GM21447 (cell line): ENCODE results near the gene SULF2.

Experiments
- ATAC-seq: cut with Tn5 transposase; IDR thresholded peaks from one replicate; pipeline ENCODE4 v1.9.1; 2021; ENCODE audit not compliant: unreplicated experiment

SULF2 gene

DNA sequence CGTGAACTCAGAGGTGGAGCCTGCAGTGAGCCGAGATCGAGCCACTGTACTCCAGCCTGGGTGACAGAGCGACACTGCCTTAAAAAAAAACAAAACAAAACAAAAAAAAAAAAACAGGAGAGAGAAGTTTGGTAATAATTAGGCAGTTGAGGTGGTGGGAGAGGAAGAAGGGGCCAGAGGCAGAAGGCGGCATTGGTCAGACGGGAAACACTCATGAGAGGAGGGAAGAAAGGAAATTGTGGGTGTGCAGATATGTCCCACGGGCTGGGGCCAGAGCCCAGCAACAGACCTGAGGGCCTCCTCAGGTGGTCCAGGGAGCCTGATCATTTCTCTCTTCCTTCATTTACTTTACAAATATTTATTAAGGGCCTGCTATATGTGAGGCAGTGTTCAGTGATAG, 20.0 kb downstream of the SULF2 start:
- no peak for ATAC-seq

DNA sequence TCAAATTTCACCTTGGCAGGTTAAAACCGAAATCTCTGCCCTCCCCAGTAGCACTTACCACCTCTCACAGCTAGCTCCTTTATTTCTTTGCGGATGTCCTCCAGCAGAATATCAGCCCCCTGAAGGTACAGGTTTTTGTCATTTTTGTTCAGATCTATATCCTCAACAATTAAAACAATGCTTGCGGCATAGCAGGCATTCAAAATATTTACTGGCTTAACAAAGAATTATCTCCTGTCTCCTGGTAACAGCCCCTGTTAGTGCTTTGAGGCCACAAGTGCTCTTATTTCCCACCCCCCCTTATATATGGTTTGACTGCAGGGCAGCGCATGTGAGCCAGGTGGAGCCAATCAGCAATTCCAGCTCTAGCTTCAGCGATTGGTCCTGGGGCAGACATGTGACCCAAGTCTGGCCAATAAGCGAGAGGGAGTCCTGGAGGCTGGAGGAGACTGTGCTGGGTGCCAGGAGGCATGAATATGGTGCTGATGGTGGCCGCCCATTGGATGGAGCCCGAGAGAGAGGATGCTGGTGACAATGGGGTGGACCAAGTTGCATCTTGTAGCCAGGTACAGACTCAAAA, 21.0 kb downstream of the SULF2 start:
- ATAC-seq, result no peak

DNA sequence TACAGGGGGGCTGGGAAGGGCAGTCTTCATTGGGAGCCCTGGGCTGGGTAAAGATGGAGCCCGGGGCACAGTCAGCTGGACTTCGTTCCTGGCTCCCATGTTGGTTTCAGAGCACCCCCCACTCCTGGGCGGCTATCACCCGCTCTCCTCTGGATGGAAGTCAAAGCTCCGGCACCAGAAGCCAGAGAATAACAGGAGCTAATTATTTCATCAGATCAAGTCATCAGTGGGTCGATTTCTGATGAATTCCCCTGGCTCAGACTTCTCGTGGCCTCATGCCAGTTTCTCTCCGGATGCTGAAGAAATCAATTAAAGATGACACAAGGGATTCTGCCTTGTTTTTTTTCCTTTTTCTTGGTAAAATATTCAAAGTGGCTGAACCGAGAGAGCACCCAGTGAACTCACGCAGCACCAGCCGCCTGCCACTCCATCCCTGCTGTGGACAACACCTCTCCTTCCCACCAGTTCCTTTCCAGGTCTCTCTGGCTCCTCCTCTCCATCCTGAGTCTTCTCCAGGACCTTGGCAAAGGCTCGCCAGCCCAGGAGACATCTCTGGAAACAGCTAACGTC, 22.5 kb downstream of the SULF2 start:
- no peak for ATAC-seq

GRCh38 chr20:47761482-47762047, 23.7 kb downstream of the SULF2 start:
- no peak for ATAC-seq

GRCh38 chr20:47760686-47761481, 24.4 kb downstream of the SULF2 start:
- no peak for ATAC-seq

DNA sequence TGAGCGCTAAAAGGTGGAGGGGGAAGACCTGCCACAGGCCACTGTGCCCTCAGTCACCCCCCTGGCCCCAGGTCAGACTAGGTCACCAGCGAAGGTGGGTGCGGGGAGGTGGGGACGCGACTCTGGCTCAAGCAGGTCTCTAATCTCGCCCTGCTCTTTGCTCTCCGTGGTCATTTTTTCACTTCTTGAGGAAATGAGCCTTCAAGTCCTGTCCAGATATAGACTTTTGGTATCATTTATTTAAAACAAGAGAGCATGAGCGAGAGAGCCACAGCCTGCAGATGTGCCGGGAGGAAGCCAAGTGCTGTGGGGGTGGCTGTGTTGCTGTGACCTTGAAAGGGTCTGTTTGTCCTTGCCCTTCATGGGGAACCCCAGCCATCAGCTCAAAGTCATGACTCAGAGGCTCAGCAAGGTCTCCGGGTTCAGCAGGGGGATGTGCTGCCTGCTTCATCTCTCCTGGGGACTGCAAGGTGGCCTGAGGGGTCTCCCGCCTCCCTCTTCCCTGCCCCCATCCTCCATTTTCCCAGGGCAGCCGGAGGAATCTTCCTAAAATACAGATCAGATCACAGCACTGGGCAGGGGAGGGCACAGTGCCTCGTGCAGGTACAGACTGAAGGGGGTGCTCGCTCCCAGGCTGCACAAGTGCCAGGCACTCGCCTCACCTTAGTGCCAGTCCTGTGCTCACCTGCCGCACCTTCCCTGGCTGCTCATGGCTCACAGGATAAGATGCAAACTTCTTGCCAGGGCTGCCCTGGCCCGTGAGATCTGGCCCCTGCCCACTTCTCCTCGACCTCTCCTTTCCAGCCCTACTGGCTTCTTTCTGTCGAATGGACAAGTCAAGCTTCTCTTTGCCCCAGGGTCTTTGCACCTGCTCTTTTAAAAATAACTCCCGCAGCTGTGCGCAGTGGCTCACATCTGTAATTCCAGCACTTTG, 26.5 kb downstream of the SULF2 start:
- no peak for ATAC-seq

DNA sequence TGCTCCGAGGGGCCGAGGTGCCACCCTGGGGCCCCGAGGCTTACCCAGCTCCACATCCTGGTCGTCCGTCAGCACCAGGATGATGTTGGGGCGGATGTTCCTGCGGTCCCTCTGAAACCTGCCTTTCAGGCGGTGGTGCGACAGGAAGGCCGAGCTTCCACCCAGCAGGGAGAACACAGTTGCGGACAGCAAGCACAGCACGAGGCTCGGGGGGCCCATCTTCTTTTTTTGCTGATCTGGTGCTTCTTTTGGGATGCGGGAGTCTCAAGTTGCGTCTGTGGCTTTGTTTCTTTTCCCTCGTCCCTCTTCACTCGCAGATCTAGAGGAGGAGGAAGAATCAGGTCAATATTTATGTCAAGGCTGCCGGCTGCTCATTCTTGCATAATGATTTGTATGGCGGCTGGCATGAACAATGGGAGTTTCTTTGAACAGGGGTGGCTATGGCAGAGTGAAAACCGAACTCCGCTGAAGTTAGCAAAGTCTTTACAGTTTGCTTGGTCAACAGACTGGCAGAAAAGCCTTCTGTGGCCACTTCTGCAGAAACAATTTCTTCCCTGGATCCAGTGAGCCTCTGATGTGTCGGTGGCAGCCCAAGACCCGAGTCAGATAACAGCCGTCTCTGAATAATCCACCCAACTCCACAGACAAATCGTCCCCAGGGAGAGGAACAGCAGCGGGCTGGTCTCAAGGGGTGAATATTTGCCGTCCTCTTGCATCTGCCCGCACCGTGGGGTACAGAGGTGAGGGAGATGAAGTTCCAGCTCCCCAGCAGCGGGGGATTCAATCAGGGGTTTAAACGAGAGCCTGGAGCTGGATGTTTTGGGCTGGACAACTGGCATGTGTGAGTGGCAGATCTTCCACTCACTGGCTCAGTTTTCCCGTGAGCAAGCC, 27.9 kb downstream of the SULF2 start:
- no peak for ATAC-seq

- no peak for ATAC-seq
These were observed 30.2 kb downstream of the SULF2 start for GRCh38 chr20:47754946-47755652.

DNA sequence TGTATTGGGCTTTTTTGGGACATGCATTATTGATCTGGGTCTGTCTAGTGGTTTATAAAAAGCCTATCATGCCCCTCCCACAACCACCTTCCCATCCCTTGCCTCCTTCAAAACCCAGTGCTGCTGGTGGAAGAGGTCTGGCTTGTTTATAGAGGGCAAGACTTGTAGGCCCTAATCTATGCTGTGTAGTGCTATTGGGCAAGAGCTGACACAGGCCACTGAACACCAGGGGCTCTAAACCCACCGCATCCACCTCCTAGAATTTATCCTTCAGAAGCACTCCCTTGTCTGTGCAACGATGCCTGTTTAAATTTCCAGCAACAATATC, 30.9 kb downstream of the SULF2 start:
- no peak for ATAC-seq

GRCh38 chr20:47753576-47754387, 31.5 kb downstream of the SULF2 start:
- ATAC-seq, result no peak

DNA sequence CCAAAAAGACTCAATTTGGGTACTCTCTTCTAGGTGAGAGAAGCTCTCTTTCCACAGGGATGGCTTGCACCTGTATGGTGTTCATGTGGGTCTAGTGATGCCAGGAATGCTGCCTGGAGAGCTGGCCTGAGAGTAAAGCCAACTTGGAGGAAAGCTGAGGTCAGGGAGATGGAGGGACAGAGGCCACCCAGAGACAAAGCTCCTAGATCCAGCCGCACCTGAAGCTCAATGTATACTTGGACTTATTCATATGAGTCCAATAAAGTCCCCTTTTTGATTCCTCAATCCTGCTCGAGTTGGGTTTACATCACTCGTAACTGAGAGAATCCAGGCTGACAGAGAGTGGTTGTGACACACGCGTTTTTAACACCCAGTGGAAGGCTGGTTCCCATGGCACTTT, 33.8 kb downstream of the SULF2 start:
- no peak for ATAC-seq

GRCh38 chr20:47749339-47749738, 35.9 kb downstream of the SULF2 start:
- no peak for ATAC-seq

- no peak for ATAC-seq
These were observed 36.5 kb downstream of the SULF2 start for GRCh38 chr20:47748823-47749222.

DNA sequence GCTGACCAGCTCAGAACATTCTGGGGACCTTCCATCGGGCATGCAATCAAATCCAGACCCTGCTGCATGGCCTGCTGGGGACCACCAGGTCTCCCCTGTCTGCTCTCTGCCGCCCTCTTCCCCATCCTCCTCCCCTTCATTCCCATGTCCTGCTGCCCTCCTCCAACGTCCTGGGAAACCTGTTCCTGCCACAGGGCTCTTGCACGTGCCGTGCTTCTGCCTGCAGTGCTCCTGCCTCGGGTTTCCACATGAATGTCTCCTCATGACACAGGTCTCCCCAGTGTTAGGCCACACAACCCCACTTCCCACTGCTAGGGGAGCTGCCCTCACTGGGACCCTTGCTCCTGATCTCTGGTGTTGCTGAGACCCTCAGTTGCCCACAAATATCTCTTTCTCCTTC, 37.2 kb downstream of the SULF2 start:
- ATAC-seq, result no peak

DNA sequence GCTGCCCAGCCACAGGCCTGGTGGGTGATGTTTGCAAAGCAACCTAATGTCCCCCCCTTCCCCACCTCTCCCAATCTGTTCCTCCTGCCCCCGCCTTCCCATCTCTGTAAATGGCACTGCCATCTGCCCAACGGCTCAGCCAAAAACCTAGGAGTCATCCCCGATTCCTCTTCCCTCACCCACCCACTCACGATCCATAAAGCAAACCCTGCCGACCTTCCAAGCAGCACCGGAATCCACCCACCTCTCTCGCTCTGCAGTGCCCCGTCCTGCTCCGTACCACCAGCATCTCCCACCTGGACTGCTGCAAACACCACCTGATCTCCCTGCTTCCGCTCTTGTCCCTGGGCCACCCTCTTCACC, 37.6 kb downstream of the SULF2 start:
- no peak for ATAC-seq

- no peak for ATAC-seq
These were observed 40.5 kb downstream of the SULF2 start for GRCh38 chr20:47744803-47745202.

GRCh38 chr20:47743671-47744070, 41.6 kb downstream of the SULF2 start:
- ATAC-seq, result no peak

DNA sequence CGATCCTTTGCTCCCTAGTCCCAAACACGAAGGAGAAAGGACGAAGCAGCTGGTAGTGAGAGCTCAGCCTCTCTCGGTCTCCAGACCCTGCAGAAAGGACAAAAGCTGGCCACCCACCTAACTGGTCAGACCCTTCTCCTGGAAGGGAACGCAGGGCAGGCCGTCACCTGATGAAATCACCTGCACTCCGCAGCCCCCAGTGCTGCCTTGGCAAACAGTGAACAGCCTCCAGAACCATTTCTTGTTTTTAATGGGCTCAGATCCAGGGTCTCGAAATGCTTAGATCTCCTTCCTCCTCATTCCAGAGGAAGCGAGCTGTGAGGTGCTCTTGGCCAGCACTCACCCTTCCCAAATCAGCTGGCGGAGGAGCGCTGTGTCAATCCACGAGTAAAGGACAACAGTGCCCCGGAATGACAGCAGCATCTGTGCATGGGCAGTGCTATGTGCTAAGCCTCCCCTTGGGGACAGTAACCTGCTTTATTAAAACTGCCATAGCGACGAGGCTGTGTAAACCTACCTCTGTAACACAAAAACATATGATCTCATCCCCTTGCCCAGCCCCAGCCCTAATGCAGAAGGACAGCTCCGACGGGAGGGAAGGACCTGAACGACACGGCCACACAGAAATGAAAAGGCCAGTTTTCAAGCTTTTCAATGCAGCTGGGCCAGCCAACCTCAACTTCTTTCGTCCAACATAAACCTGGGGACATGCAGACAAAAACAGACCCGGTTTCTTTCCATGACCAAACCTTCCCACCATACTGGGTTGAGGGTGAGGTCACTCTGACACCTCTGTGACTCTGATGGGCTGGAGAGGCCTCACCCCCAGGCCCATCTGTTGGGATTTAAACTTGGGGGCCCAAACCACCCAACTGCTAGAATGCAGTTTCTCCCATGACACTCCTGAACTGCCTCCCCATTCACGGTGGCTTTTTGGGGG, 43.3 kb downstream of the SULF2 start:
- no peak for ATAC-seq
